Right atrium auricular region (tissue), 2 donors: ENCODE results near the gene MED6. TPM values are rescaled to one million over a fixed set of nuclear protein-coding genes. Genes with fewer than 3 reads are reported as not detected.

Source experiments
- DNase-seq: peaks from one replicate; pipeline ENCODE4 v3.0.0-alpha.2; 2019; ENCODE audit warnings: low spot score
- H3K27ac ChIP-seq, 2 donors: fragments of 200-600 bp; sonication (generic); 1 replicate in 1 of 2; 2 replicates in 1 of 2; pipeline ENCODE4 v1.5.1; 2016 to 2019
- H3K27me3 ChIP-seq, 2 donors: fragments of 200-600 bp; sonication (generic); one replicate each; pipeline versions ENCODE4 v1.5.1 to v1.6.0; 2017 to 2019
- H3K36me3 ChIP-seq: fragments of 200-600 bp; sonication (generic); one replicate; pipeline ENCODE4 v1.5.1; 2016
- H3K4me1 ChIP-seq, 2 donors: fragments of 200-600 bp; sonication (generic); one replicate each; pipeline versions ENCODE4 v1.5.1 to v1.6.0; 2017 to 2019
- H3K4me3 ChIP-seq, 2 donors: fragments of 200-600 bp; sonication (generic); 1 replicate in 1 of 2; 2 replicates in 1 of 2; pipeline ENCODE4 v1.5.1; 2017 to 2019; ENCODE audit warnings: mild to moderate bottlenecking in 1 of 2, moderate library complexity in 1 of 2
- H3K9me3 ChIP-seq, 2 donors: fragments of 200-600 bp; sonication (generic); one replicate each; pipeline ENCODE4 v1.5.1; 2019
- CTCF ChIP-seq, 2 donors: fragments of 200-600 bp; sonication (generic); IDR thresholded peaks; one replicate each; pipeline ENCODE4 v1.5.1; 2019; ENCODE audit warnings: antibody characterized with exemption in 2 of 2
- total RNA-seq, 2 donors: library from RNA; depleted of rRNA; stranded (reverse); fragments of >200 nt; gene quantifications; one replicate each; pipeline ENCODE4 v1.1.0, GENCODE V29; 2016

The MED6 gene
- total RNA-seq, 2 donors from 2014 or later = 12.1 to 17.9 TPM

DNA sequence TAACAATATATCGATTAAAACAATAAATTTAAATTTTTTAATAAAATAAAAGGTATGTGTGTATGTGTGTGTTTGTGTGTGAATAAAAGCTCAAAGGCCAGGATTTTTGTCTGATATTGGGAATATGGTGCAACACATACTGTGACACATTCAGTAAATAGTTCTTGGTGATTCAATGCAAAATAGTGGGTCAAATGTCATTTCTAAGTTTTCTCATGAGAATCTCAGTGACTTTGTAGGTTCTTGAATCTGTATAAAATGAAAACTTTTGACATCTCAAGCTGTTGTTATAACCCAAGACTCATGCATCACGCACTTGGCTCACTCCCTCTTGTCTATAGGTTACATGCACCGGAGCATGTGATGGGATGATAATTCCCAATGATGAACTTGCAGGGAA, 16.2 kb upstream of the MED6 start:
- H3K36me3 ChIP-seq = no peaks in the 10 kb centered on the region
- H3K9me3 ChIP-seq = no peaks in the 10 kb centered on the region
- no peak overlapping the region for H3K4me3 ChIP-seq
- no peaks in the 10 kb centered on the region for H3K27me3 ChIP-seq
- no peak for TF ChIP-seq CTCF (IDR thresholded peaks at IDR 0.05)
- no peaks in the 10 kb centered on the region for H3K4me1 ChIP-seq
- no peak for DNase-seq
- H3K27ac ChIP-seq = no peak overlapping the region

DNA sequence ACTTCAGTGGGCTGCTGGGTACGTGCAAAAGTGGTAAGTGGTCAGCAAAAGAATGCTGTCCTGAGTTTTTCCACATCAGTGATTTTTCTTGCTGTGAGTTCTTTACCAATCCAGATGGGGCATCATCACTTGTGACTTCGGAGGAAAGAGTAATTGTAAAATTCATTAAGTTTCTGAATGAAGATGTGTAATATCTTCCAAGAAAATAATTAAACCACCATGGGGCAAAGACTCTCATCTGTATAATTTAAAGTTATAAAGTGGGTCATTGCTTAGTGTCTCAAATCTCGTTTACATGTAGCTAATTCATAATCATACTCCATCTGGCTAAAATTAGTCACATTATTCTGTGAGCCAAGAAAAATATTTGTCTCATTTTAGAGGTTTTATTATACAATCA, 10.8 kb upstream of the MED6 start:
- Histone ChIP-seq H3K4me1 (no peaks in the 10 kb centered on the region), H3K27ac (no peak overlapping the region), H3K36me3 (no peaks in the 10 kb centered on the region), H3K27me3 (peaks cover 0 to 3% of the 10 kb centered on the region in 2 donors), H3K9me3 (no peaks in the 10 kb centered on the region), H3K4me3 (no peak overlapping the region)
- DNase-seq = no peak
- no peak for TF ChIP-seq CTCF (IDR thresholded peaks at IDR 0.05)

GRCh38 chr14:70602254-70602653, 1.8 kb upstream of the MED6 start:
- no peaks in the 10 kb centered on the region for H3K9me3 ChIP-seq
- no peak overlapping the region for H3K4me3 ChIP-seq
- H3K27me3 ChIP-seq = no peaks in the 10 kb centered on the region
- H3K36me3 ChIP-seq = no peaks in the 10 kb centered on the region
- H3K4me1 ChIP-seq = peaks cover 0 to 16% of the 10 kb centered on the region in 2 donors
- TF ChIP-seq CTCF (IDR thresholded peaks at IDR 0.05) = no peak
- no peak for DNase-seq
- no peak overlapping the region for H3K27ac ChIP-seq

DNA sequence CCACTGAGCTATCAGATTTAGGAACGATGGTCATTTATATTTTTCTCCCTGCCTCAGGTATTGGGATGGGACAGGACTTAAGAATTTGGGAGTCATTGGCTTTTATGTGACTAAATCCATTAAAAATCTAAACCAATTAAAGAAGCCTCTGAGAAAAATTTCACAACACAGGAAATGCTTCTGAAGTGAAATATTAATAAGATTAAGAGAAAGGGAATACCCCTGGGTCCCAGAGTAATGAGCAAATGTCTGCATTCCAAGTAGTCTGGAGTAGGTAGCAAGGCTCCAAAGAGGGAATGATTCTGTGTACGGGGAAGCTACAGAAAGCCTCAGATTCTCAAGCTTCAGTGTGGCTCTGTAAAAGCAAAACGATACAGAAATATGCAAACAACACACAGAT, 707 bp upstream of the MED6 start:
- DNase-seq = no peak
- Histone ChIP-seq H3K9me3 (no peaks in the 10 kb centered on the region), H3K4me3 (peak overlapping the region; percentile 66), H3K36me3 (peaks cover 7% of the 10 kb centered on the region), H3K27ac (peak overlapping the region; percentile 61 to 66), H3K4me1 (peaks cover 0 to 16% of the 10 kb centered on the region in 2 donors), H3K27me3 (no peaks in the 10 kb centered on the region)
- no peak for TF ChIP-seq CTCF (IDR thresholded peaks at IDR 0.05)

DNA sequence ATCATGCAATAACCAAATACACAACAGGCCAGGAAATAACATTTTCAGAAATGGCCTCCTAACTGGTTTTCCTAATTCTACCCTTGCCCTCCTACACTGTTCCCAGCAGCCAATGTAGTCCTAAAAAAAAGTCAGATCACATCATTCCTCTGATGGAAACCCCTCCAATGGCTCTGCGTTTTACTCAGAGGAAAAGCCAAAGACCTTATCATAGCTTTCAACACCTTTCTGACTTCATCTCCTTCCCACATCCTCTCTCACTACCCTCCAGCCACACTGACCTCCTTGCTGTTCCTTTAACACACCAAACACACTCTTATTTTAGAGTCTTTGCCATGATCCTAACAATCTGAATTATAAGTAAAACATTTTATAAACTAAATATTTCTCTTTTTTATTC, 1.1 kb downstream of the MED6 start:
- Histone ChIP-seq H3K9me3 (no peaks in the 10 kb centered on the region), H3K27me3 (no peaks in the 10 kb centered on the region), H3K4me3 (peak overlapping the region in 1 of 2 donors; percentile 66), H3K36me3 (peaks cover 25% of the 10 kb centered on the region), H3K27ac (no peak overlapping the region), H3K4me1 (peaks cover 0 to 16% of the 10 kb centered on the region in 2 donors)
- no peak for TF ChIP-seq CTCF (IDR thresholded peaks at IDR 0.05)
- DNase-seq = no peak

DNA sequence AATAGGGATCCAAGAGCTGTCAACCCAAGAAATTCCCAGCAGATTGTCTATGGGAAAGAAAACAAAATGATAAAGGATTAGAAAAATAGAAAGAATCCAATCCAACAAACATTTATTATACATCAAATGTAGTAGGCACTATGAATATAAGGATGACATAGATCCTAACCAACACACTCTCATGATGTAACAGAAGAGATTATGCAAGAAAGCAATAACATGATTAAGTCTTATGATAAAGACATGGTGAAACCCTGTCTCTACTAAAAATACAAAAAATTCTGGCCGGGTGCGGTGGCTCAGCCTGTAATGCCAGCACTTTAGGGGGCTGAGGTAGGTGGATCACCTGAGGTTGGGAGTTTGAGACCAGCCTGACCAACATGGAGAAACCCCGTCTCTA, 2.7 kb downstream of the MED6 start:
- no peak for DNase-seq
- H3K4me3 ChIP-seq = no peak overlapping the region
- no peaks in the 10 kb centered on the region for H3K27me3 ChIP-seq
- peaks cover 0 to 16% of the 10 kb centered on the region in 2 donors for H3K4me1 ChIP-seq
- H3K27ac ChIP-seq = no peak overlapping the region
- no peak for TF ChIP-seq CTCF (IDR thresholded peaks at IDR 0.05)
- H3K36me3 ChIP-seq = peaks cover 42% of the 10 kb centered on the region
- H3K9me3 ChIP-seq = no peaks in the 10 kb centered on the region
